ENCODE data around the gene CCDC186. TPM values are rescaled to one million over a fixed set of nuclear protein-coding genes. Genes with fewer than 3 reads are reported as not detected.

CCDC186 gene
- total RNA-seq, 6 donors from 2014 or later, result 21.4 to 90.0 (median 30.9) TPM

DNA sequence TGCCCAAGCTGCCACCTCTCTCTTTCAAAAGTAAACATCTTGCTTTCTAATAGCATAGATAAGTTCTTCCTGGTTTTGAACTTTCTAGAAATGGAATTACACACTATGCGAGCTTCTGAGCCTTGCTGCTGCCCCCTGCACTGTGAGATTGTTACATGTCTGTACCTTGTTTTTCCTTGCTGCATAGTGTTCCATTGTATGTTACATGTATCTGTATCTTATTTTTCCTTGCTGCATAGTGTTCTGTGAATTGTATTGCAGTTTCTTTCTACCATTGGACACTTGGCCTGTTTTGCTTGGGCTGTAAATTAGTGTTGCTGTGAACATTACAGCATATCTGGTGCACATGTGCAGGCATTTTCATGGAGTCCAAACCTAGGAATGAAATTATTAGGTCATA, 41.0 kb upstream of the CCDC186 start:
- H3K27me3 ChIP-seq, result no peaks in the 10 kb centered on the region
- 90 to 93% methylated on average over 1 of the region's 1 CpG for WGBS, 2 donors

DNA sequence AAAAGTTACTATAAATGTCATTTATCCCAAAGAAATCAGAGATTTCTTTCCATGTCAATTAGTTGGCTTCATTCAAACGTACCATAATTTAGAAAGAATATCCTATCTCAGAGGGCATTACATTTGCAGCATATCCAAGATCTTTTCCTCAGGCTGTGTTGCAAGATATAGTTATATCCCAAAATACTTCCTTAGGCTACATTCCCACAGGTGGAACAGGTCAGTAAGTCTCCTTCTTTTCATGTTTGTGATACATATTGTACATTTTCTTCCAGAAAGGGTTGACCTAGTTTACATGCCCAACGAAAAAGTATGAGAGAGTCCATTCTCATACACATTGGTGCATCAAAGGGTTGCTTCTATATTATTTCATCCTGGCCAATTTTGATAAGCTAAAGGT, 38.1 kb upstream of the CCDC186 start:
- no peaks in the 10 kb centered on the region for H3K9me3 ChIP-seq
- H3K27ac ChIP-seq, result no peak overlapping the region
- DNase-seq (no peak), ATAC-seq (ENCODE audit: low FRiP score in 2 of 2) (no peak)
- TF ChIP-seq POLR2A (IDR thresholded peaks at IDR 0.05) (no peak), EP300 (IDR thresholded peaks at IDR 0.05) (no peak), POLR2AphosphoS5 (IDR thresholded peaks at IDR 0.05) (no peak)
- TF ChIP-seq, protein P1, sequence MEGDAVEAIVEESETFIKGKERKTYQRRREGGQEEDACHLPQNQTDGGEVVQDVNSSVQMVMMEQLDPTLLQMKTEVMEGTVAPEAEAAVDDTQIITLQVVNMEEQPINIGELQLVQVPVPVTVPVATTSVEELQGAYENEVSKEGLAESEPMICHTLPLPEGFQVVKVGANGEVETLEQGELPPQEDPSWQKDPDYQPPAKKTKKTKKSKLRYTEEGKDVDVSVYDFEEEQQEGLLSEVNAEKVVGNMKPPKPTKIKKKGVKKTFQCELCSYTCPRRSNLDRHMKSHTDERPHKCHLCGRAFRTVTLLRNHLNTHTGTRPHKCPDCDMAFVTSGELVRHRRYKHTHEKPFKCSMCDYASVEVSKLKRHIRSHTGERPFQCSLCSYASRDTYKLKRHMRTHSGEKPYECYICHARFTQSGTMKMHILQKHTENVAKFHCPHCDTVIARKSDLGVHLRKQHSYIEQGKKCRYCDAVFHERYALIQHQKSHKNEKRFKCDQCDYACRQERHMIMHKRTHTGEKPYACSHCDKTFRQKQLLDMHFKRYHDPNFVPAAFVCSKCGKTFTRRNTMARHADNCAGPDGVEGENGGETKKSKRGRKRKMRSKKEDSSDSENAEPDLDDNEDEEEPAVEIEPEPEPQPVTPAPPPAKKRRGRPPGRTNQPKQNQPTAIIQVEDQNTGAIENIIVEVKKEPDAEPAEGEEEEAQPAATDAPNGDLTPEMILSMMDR (IDR thresholded peaks at IDR 0.05), result no peak
- no peaks in the 10 kb centered on the region for H3K4me1 ChIP-seq
- H3K36me3 ChIP-seq, result no peaks in the 10 kb centered on the region
- H3K4me3 ChIP-seq, result no peak overlapping the region
- no peaks in the 10 kb centered on the region for H3K27me3 ChIP-seq
- 86 to 89% methylated on average over 2 of the region's 2 CpGs for WGBS, 2 donors

More for the DNA sequence above, 41.0 kb upstream of the CCDC186 start:
- Histone ChIP-seq H3K4me3 (no peak overlapping the region), H3K4me1 (no peaks in the 10 kb centered on the region), H3K27ac (no peak overlapping the region), H3K9me3 (no peaks in the 10 kb centered on the region), H3K36me3 (no peaks in the 10 kb centered on the region)
- no peak for ATAC-seq (ENCODE audit: low FRiP score in 2 of 2)
- no peak for TF ChIP-seq POLR2AphosphoS5 (IDR thresholded peaks at IDR 0.05)
- no peak for TF ChIP-seq EP300 (IDR thresholded peaks at IDR 0.05)
- no peak for TF ChIP-seq POLR2A (IDR thresholded peaks at IDR 0.05)
- TF ChIP-seq, protein P1 (IDR thresholded peaks at IDR 0.05), result no peak
- no peak for DNase-seq

DNA sequence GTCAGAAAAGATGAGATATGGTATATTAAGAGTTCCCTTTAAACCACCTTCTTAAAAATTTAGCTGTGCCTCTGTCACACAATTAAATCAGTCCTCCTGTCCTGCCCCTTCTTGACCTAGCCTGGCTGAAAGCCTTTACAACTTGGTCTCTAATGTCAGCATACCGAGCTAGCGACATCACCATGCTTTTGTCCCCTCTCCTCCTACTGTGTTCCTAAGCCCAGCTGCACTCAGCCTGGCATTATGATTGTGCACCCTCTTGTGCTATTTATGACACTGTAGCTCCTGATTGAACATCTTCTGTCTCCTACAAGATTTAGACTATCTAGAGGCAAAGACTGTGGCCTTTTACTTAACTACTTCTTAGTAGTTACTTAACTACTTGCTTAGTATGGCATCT, 34.3 kb upstream of the CCDC186 start:
- no peak for DNase-seq

DNA sequence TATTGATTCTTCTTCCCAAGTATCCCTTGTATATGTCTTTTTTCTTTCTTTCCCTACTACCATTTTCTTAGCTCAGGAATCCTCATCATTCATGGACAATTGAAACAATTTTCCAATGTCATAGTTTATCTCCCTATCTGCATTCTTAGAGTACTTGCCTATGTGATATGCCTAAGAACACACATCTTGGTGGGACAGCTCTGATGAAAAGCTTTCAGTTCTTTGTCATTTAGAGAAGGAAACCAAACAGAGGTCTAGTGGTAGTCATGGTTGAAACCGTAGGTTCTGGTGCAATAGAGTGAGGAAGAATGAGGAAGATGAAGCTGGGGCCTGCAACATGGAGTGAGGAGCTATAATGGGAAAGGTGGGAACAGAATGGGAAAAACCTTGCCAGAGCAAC, 33.3 kb upstream of the CCDC186 start:
- TF ChIP-seq POLR2A (IDR thresholded peaks at IDR 0.05) (no peak), POLR2AphosphoS5 (IDR thresholded peaks at IDR 0.05) (no peak), EP300 (IDR thresholded peaks at IDR 0.05) (no peak)
- TF ChIP-seq, protein P1 (IDR thresholded peaks at IDR 0.05), result no peak
- Histone ChIP-seq H3K27me3 (no peaks in the 10 kb centered on the region), H3K36me3 (no peaks in the 10 kb centered on the region), H3K4me1 (no peaks in the 10 kb centered on the region), H3K9me3 (no peaks in the 10 kb centered on the region), H3K4me3 (no peak overlapping the region), H3K27ac (no peak overlapping the region)
- no peak for ATAC-seq (ENCODE audit: low FRiP score in 2 of 2)
- 59 to 61% methylated on average over 1 of the region's 1 CpG for WGBS, 2 donors
- DNase-seq, result no peak

More for the DNA sequence above, 34.3 kb upstream of the CCDC186 start:
- H3K9me3 ChIP-seq, result no peaks in the 10 kb centered on the region
- no peaks in the 10 kb centered on the region for H3K4me1 ChIP-seq
- H3K27me3 ChIP-seq, result no peaks in the 10 kb centered on the region
- 90 to 98% methylated on average over 2 of the region's 2 CpGs for WGBS, 2 donors
- H3K36me3 ChIP-seq, result no peaks in the 10 kb centered on the region
- no peak for ATAC-seq (ENCODE audit: low FRiP score in 2 of 2)
- no peak overlapping the region for H3K4me3 ChIP-seq
- H3K27ac ChIP-seq, result no peak overlapping the region
- TF ChIP-seq POLR2A (IDR thresholded peaks at IDR 0.05), result no peak
- no peak for TF ChIP-seq POLR2AphosphoS5 (IDR thresholded peaks at IDR 0.05)
- no peak for TF ChIP-seq EP300 (IDR thresholded peaks at IDR 0.05)
- TF ChIP-seq, protein P1 (IDR thresholded peaks at IDR 0.05), result no peak

DNA sequence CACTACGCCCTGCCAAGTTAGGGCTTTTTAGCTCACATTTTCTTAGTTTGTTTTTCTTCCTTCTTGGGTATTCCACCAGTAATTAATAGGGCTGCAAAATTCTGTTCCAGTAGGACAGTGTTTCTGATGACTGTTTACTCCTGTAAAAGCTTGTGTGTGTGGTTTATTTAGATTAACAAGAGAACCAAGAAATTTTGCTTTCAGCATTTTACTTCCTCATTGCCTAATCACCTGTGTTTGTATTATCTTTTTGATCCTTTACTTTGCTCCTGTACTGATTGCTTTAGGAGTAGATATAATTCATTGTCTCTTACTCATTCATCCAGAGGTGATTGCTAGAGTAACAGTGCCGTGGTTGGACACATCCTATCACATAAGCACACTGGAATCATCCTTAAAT, 32.9 kb upstream of the CCDC186 start:
- ATAC-seq (ENCODE audit: low FRiP score in 2 of 2), result no peak
- H3K27me3 ChIP-seq, result no peaks in the 10 kb centered on the region
- no peak for DNase-seq
- no peaks in the 10 kb centered on the region for H3K9me3 ChIP-seq
- no peak overlapping the region for H3K4me3 ChIP-seq
- TF ChIP-seq POLR2AphosphoS5 (IDR thresholded peaks at IDR 0.05), result no peak
- TF ChIP-seq POLR2A (IDR thresholded peaks at IDR 0.05), result no peak
- TF ChIP-seq EP300 (IDR thresholded peaks at IDR 0.05), result no peak
- TF ChIP-seq, protein P1 (IDR thresholded peaks at IDR 0.05), result no peak
- no peaks in the 10 kb centered on the region for H3K4me1 ChIP-seq
- no peaks in the 10 kb centered on the region for H3K36me3 ChIP-seq
- 64 to 91% methylated on average over 2 of the region's 2 CpGs for WGBS, 2 donors
- no peak overlapping the region for H3K27ac ChIP-seq

Measured in upper lobe of left lung (tissue), 6 donors.